Liver (tissue), 9 donors: ENCODE measurements around the gene INPP5K. TPM values are rescaled to one million over a fixed set of nuclear protein-coding genes. Genes with fewer than 3 reads are reported as not detected.

Experiments used
- DNase-seq: peaks from one replicate; pipeline ENCODE4 v3.0.0-alpha.2; 2017; ENCODE audit warnings: low spot score
- H3K27ac ChIP-seq, 2 donors: one replicate each; pipeline ENCODE4 v1.7.0; 2013; ENCODE audit warnings: inconsistent platforms in 2 of 2, low read length in 2 of 2, control low read depth in 1 of 2, low read depth in 1 of 2, mild to moderate bottlenecking in 1 of 2
- H3K27me3 ChIP-seq, 4 donors: one replicate each; pipeline versions ENCODE4 v1.6.1 to v1.7.0; 2013; ENCODE audit warnings: low read length in 3 of 4, inconsistent platforms in 1 of 4, mild to moderate bottlenecking in 1 of 4, moderate library complexity in 1 of 4; ENCODE audit not compliant: control insufficient read depth in 4 of 4, insufficient read depth in 4 of 4
- H3K36me3 ChIP-seq, 4 donors: one replicate each; pipeline versions ENCODE4 v1.6.1 to v1.7.0; 2013; ENCODE audit warnings: low read length in 3 of 4, mild to moderate bottlenecking in 3 of 4, low read depth in 1 of 4, moderate library complexity in 1 of 4; ENCODE audit not compliant: control insufficient read depth in 4 of 4, insufficient read depth in 3 of 4
- H3K4me1 ChIP-seq, 4 donors: one replicate each; pipeline versions ENCODE4 v1.6.1 to v1.7.0; 2013; ENCODE audit warnings: low read length in 3 of 4, mild to moderate bottlenecking in 3 of 4, moderate library complexity in 1 of 4; ENCODE audit not compliant: control insufficient read depth in 4 of 4, insufficient read depth in 4 of 4
- H3K4me3 ChIP-seq, 3 donors: one replicate each; pipeline versions ENCODE4 v1.6.1 to v1.7.0; 2013; ENCODE audit warnings: low read length in 3 of 3, control low read depth in 1 of 3, low read depth in 1 of 3, mild to moderate bottlenecking in 1 of 3
- H3K9ac ChIP-seq, 2 donors: one replicate each; pipeline ENCODE4 v1.7.0; 2013; ENCODE audit warnings: low read length in 2 of 2, mild to moderate bottlenecking in 2 of 2, moderate library complexity in 2 of 2, control low read depth in 1 of 2, low read depth in 1 of 2
- H3K9me3 ChIP-seq, 4 donors: one replicate each; pipeline versions ENCODE4 v1.6.1 to v1.7.0; 2013; ENCODE audit warnings: low read length in 3 of 4; ENCODE audit not compliant: control insufficient read depth in 4 of 4
- ATF3 ChIP-seq: IDR thresholded peaks from 2 replicates; pipeline ENCODE4 v1.6.1; 2016; ENCODE audit warnings: antibody characterized with exemption
- CTCF ChIP-seq: fragments of 150-350 bp; IDR thresholded peaks from 2 replicates; pipeline ENCODE4 v1.5.1; 2017; ENCODE audit warnings: improper control_type of control experiment, low read depth, low read length; ENCODE audit not compliant: missing input control
- EGR1 ChIP-seq, 2 donors: IDR thresholded peaks; 2 replicates each; pipeline ENCODE4 v1.6.1; 2016 to 2018; ENCODE audit warnings: antibody characterized with exemption in 2 of 2, low read depth in 2 of 2
- FOXA1 ChIP-seq: IDR thresholded peaks from 2 replicates; pipeline ENCODE4 v1.6.1; 2016; ENCODE audit warnings: antibody characterized with exemption
- FOXA2 ChIP-seq: IDR thresholded peaks from 2 replicates; pipeline ENCODE4 v1.6.1; 2016; ENCODE audit warnings: antibody characterized with exemption
- GABPA ChIP-seq, 2 donors: IDR thresholded peaks in 1 of 2; conservative IDR thresholded peaks in 1 of 2; 2 replicates each; pipeline ENCODE4 v1.6.1; 2016; ENCODE audit warnings: antibody characterized with exemption in 2 of 2, mild to moderate bottlenecking in 1 of 2, moderate library complexity in 1 of 2
- HNF4A ChIP-seq, 2 donors: conservative IDR thresholded peaks; 2 replicates each; pipeline ENCODE4 v1.6.1; 2016; ENCODE audit warnings: antibody characterized with exemption in 2 of 2, mild to moderate bottlenecking in 2 of 2
- HNF4G ChIP-seq: IDR thresholded peaks from 2 replicates; pipeline ENCODE4 v1.6.1; 2016; ENCODE audit warnings: antibody characterized with exemption
- MAX ChIP-seq: IDR thresholded peaks from 2 replicates; pipeline ENCODE4 v1.6.1; 2016; ENCODE audit warnings: antibody characterized with exemption
- REST ChIP-seq: IDR thresholded peaks from 2 replicates; pipeline ENCODE4 v1.6.1; 2016; ENCODE audit warnings: antibody characterized with exemption, mild to moderate bottlenecking
- RXRA ChIP-seq, 2 donors: IDR thresholded peaks; 2 replicates each; pipeline ENCODE4 v1.6.1; 2017 to 2018; ENCODE audit warnings: antibody characterized with exemption in 2 of 2, mild to moderate bottlenecking in 1 of 2
- SP1 ChIP-seq: IDR thresholded peaks from 2 replicates; pipeline ENCODE4 v1.6.1; 2018; ENCODE audit warnings: antibody characterized with exemption, mild to moderate bottlenecking
- TAF1 ChIP-seq: conservative IDR thresholded peaks from 2 replicates; pipeline ENCODE4 v1.6.1; 2016; ENCODE audit warnings: antibody characterized with exemption, mild to moderate bottlenecking
- YY1 ChIP-seq: IDR thresholded peaks from 2 replicates; pipeline ENCODE4 v1.6.1; 2016; ENCODE audit warnings: antibody characterized with exemption, mild to moderate bottlenecking
- ZBTB33 ChIP-seq: IDR thresholded peaks from 2 replicates; pipeline ENCODE4 v1.6.1; 2016; ENCODE audit warnings: antibody characterized with exemption
- WGBS: extraction: QIAGEN DNeasy Blood & Tissue Kit; methylation state at CpG from one replicate; pipeline ENCODE4 v1.1.7; 2013; 5-methylcytosine and 5-hydroxymethylcytosine counted together
- polyA plus RNA-seq, 2 donors: library from polyadenylated mRNA; stranded (reverse) in 1 of 2; unstranded in 1 of 2; fragments of 200-250 nt in 1 of 2; fragments of >200 nt in 1 of 2; fragmentation: Nextera tagmentation in 1 of 2; extraction: Ambion mirVana in 1 of 2; gene quantifications; one replicate each; pipeline versions ENCODE4 v1.2.1 to v1.2.3, GENCODE V29; 2013 to 2015
- total RNA-seq, 2 donors: library from RNA; depleted of rRNA; stranded (reverse); fragments of >200 nt; gene quantifications; one replicate each; pipeline ENCODE4 v1.2.3, GENCODE V29; 2014
- donor health status: healthy.
- donor health status: healthy.
- donor health status: healthy.
- donor health status: healthy.
- donor health status: healthy.

The INPP5K gene
- total and polyA plus RNA-seq, 4 donors, result 9.9 to 47.1 (median 15.9) TPM

GRCh38 chr17:1560101-1560857, 43.9 kb upstream of the INPP5K start:
- Histone ChIP-seq H3K27me3 (no peaks in the 10 kb centered on the region), H3K36me3 (no peaks in the 10 kb centered on the region), H3K9me3 (no peaks in the 10 kb centered on the region), H3K4me3 (no peak overlapping the region), H3K4me1 (peaks cover 10 to 25% (median 22%) of the 10 kb centered on the region in 4 donors), H3K27ac (no peak overlapping the region), H3K9ac (no peak overlapping the region)
- DNase-seq, result no peak
- no peak for TF ChIP-seq MAX
- 85% methylated on average over 22 of the region's 22 CpGs for WGBS

- no peak for DNase-seq
- H3K4me1 ChIP-seq, result peaks cover 17 to 35% (median 31%) of the 10 kb centered on the region in 4 donors
- no peaks in the 10 kb centered on the region for H3K36me3 ChIP-seq
- no peaks in the 10 kb centered on the region for H3K9me3 ChIP-seq
- TF ChIP-seq TAF1, result no peak
- no peak for TF ChIP-seq MAX
- no peak for TF ChIP-seq HNF4G
- no peak overlapping the region for H3K4me3 ChIP-seq
- no peaks in the 10 kb centered on the region for H3K27me3 ChIP-seq
- 94% methylated on average over 10 of the region's 10 CpGs for WGBS
- no peak overlapping the region for H3K9ac ChIP-seq
- H3K27ac ChIP-seq, result no peak overlapping the region
These were observed 42.9 kb upstream of the INPP5K start for GRCh38 chr17:1559047-1560043.

GRCh38 chr17:1558401-1558800, 42.0 kb upstream of the INPP5K start:
- Histone ChIP-seq H3K27ac (no peak overlapping the region), H3K4me3 (no peak overlapping the region), H3K27me3 (no peaks in the 10 kb centered on the region), H3K4me1 (peaks cover 17 to 43% (median 40%) of the 10 kb centered on the region in 4 donors), H3K36me3 (no peaks in the 10 kb centered on the region), H3K9me3 (no peaks in the 10 kb centered on the region), H3K9ac (no peak overlapping the region)
- WGBS, result 63% methylated on average over 3 of the region's 3 CpGs
- TF ChIP-seq ZBTB33 (no peak), SP1 (no peak), ATF3 (no peak), EGR1 (IDR thresholded peaks at IDR 0.05; ENCODE audit: low read depth in 2 of 2) (no peak), FOXA2 (no peak), HNF4A (conservative IDR thresholded peaks at IDR 0.05) (no peak), REST (no peak), GABPA (IDR thresholded peaks at IDR 0.05 in 1 of 2, conservative IDR thresholded peaks at IDR 0.05 in 1 of 2) (no peak), CTCF (no peak), RXRA (IDR thresholded peaks at IDR 0.05) (no peak), YY1 (no peak), FOXA1 (no peak)
- DNase-seq, result no peak
